ENCODE measurements around the gene GTF2IRD2.
"Not testable (repeated sequence)": the region's sequence is repeated elsewhere in the genome, so short reads cannot be mapped to it uniquely, and the experiment has no call there.

GTF2IRD2 gene

GRCh38 chr7:74783595-74783994, 67.8 kb downstream of the GTF2IRD2 start:
- not testable (repeated sequence) for DNase-seq

GRCh38 chr7:74781746-74782145, 69.7 kb downstream of the GTF2IRD2 start:
- DNase-seq: not testable (repeated sequence)

- not testable (repeated sequence) for DNase-seq
Measured at GRCh38 chr7:74779053-74779452, 72.4 kb downstream of the GTF2IRD2 start.

GRCh38 chr7:74775111-74775510, 76.3 kb downstream of the GTF2IRD2 start:
- DNase-seq: not testable (repeated sequence)

GRCh38 chr7:74773760-74774750, 77.3 kb downstream of the GTF2IRD2 start, which contains the start of gene NCF1:
Gene NCF1, plus strand, starts transcription at chr7:74774011. Its CDS starts 21 bp downstream, at chr7:74774032.
- not testable (repeated sequence) for DNase-seq

GRCh38 chr7:74772093-74772492, 79.3 kb downstream of the GTF2IRD2 start:
- DNase-seq: not testable (repeated sequence)

GRCh38 chr7:74770062-74770461, 81.3 kb downstream of the GTF2IRD2 start:
- DNase-seq: not testable (repeated sequence)

- not testable (repeated sequence) for DNase-seq
Measured at GRCh38 chr7:74766991-74767390, 84.4 kb downstream of the GTF2IRD2 start.

- DNase-seq: not testable (repeated sequence)
Measured at GRCh38 chr7:74766509-74766908, 84.9 kb downstream of the GTF2IRD2 start.

GRCh38 chr7:74765205-74765918, 86.0 kb downstream of the GTF2IRD2 start:
- not testable (repeated sequence) for DNase-seq

GRCh38 chr7:74758982-74759381, 92.4 kb downstream of the GTF2IRD2 start:
- not testable (repeated sequence) for DNase-seq

- DNase-seq: not testable (repeated sequence)
Measured at GRCh38 chr7:74758268-74758667, 93.1 kb downstream of the GTF2IRD2 start.

GRCh38 chr7:74756673-74757072, 94.7 kb downstream of the GTF2IRD2 start:
- DNase-seq: not testable (repeated sequence)

GRCh38 chr7:74753921-74754482, 97.4 kb downstream of the GTF2IRD2 start:
- DNase-seq: not testable (repeated sequence)

Measured in stimulated activated CD8-positive, alpha-beta memory T cell treated with anti-CD3 and anti-CD28 coated beads, Interleukin-4, amount 100 ng/mL, for 48 hours (primary cell).